Stomach (tissue), 9 donors: ENCODE measurements around the gene PRKCA. TPM values are rescaled to one million over a fixed set of nuclear protein-coding genes. Genes with fewer than 3 reads are reported as not detected.

ENCODE experiments used
- DNase-seq, 2 donors: peaks; one replicate each; pipeline versions ENCODE4 v3.0.0 to v3.0.0-alpha.2; 2013 to 2019
- H3K27ac ChIP-seq, 5 donors: fragments of 200-600 bp in 4 of 5; sonication (generic) in 4 of 5; one replicate each; pipeline ENCODE4 v1.5.1; 2013 to 2019; ENCODE audit warnings: mild to moderate bottlenecking in 1 of 5, moderate library complexity in 1 of 5
- H3K27me3 ChIP-seq, 3 donors: fragments of 200-600 bp; sonication (generic); one replicate each; pipeline ENCODE4 v1.5.1; 2017 to 2019; ENCODE audit warnings: mixed run types in 1 of 3
- H3K36me3 ChIP-seq, 4 donors: fragments of 200-600 bp; sonication (generic); 1 replicate in 3 of 4; 2 replicates in 1 of 4; pipeline ENCODE4 v1.5.1; 2016 to 2019
- H3K4me1 ChIP-seq, 4 donors: fragments of 200-600 bp; sonication (generic); one replicate each; pipeline ENCODE4 v1.5.1; 2016 to 2019
- H3K4me3 ChIP-seq, 4 donors: fragments of 200-600 bp; sonication (generic) in 3 of 4; one replicate each; pipeline ENCODE4 v1.5.1; 2016 to 2019; ENCODE audit warnings: mild to moderate bottlenecking in 1 of 4
- H3K9me3 ChIP-seq, 4 donors: fragments of 200-600 bp; sonication (generic); one replicate each; pipeline ENCODE4 v1.5.1; 2016 to 2019
- EP300 ChIP-seq: sonication (generic); formaldehyde crosslinking; IDR thresholded peaks from one replicate; pipeline ENCODE4 v1.6.1; 2017; ENCODE audit warnings: antibody characterized with exemption
- POLR2A ChIP-seq, 4 donors: fragments of 450-650 bp; IDR thresholded peaks; one replicate each; pipeline ENCODE4 v1.6.1; 2016; ENCODE audit warnings: antibody characterized with exemption in 4 of 4, control low read depth in 2 of 4, mild to moderate bottlenecking in 1 of 4, moderate library complexity in 1 of 4
- POLR2AphosphoS5 ChIP-seq, 3 donors: sonication (generic); formaldehyde crosslinking; IDR thresholded peaks; one replicate each; pipeline ENCODE4 v1.6.1; 2016; ENCODE audit warnings: antibody characterized with exemption in 3 of 3
- WGBS, 5 donors: extraction: QIAGEN DNeasy Blood & Tissue Kit in 3 of 5; methylation state at CpG; one replicate each; pipeline versions ENCODE4 v1.1.5 to v1.1.7; 2013 to 2018; 5-methylcytosine and 5-hydroxymethylcytosine counted together
- intact Hi-C: fragments of 100-400 bp; cut with DNase I; formaldehyde crosslinking; loops from one replicate; pipeline ENCODE4 v1.15.1; 2023; ENCODE audit warnings: low total_unique reads
- polyA plus RNA-seq, 3 donors: library from polyadenylated mRNA; stranded (reverse); fragments of 200-250 nt; gene quantifications; one replicate each; pipeline ENCODE4 v1.2.3, GENCODE V29; 2013
- small RNA-seq, 4 donors: library from RNA; depleted of rRNA; stranded (forward); fragments of <200 nt; gene quantifications; one replicate each; pipeline ENCODE3, GENCODE V24; 2016
- total RNA-seq, 5 donors: library from RNA; depleted of rRNA; stranded (reverse); fragments of >200 nt; gene quantifications; one replicate each; pipeline versions ENCODE4 v1.1.0 to v1.2.3, GENCODE V29; 2014 to 2016
- TF ChIP-seq, protein P1 (sequence below), 7 experiments: fragments of 450-650 bp in 4 of 7; fragments of 200-600 bp in 3 of 7; sonication (generic) in 3 of 7; IDR thresholded peaks; one replicate each; pipeline ENCODE4 v1.5.1; 2016 to 2019; ENCODE audit warnings: antibody characterized with exemption in 7 of 7, control low read depth in 2 of 7, mild to moderate bottlenecking in 1 of 7
- donor health status: healthy with polysubstance abuse.
- donor health status: Bipolar disorder and iron deficiency.
- donor health status: healthy.

PRKCA gene
- total and polyA plus RNA-seq, 8 donors, result 2.1 to 41.1 (median 12.2) TPM

DNA sequence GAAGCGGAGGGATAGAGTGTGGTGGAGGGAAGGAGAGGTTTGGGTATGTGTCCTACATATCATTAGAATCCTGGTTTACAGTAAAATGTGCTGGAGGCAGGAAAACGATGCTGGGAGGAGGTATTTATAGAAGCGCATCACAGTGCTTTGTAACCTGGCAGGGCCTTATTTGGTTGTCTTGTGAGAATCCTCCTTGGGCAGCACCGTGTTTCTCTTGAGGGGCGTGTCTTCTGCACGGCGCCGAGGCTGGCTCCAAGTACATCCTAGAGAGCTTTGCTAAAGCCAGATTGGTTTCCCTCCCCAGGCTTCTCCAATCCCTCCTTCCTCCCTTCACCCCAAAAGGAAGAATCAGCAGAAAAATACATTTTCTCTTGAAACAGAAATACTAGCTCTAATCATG lies 556.9 kb downstream of the PRKCA start:
- no peak for DNase-seq
- no peak overlapping the region for H3K27ac ChIP-seq

DNA sequence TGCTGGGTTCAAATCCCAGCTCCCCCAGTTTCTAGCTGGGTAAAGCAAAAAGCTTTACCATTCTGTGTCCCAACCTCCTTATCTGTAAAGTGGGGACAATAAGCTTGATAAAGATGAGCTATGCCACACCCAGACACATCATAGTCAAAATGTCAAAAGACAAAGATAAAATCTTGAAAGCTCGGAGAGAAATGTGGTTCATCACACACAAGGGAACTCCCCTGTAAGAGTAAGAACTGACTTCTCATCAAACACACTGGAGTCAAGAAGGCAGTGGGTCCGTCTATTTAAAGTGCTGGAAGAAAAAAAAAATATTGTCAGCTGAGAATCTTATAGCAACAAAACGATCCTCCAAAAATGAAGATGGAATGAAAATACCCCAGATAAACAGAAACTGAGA lies 557.8 kb downstream of the PRKCA start:
- no peak overlapping the region for H3K4me3 ChIP-seq
- WGBS, 5 donors, result 63 to 76% (median 68%) methylated on average over 3 of the region's 3 CpGs
- H3K27me3 ChIP-seq, result no peaks in the 10 kb centered on the region
- H3K9me3 ChIP-seq, result peaks cover 0 to 18% (median 6%) of the 10 kb centered on the region in 4 donors
- TF ChIP-seq POLR2AphosphoS5 (IDR thresholded peaks at IDR 0.05) (no peak), POLR2A (IDR thresholded peaks at IDR 0.05) (no peak), EP300 (no peak)
- TF ChIP-seq, protein P1, sequence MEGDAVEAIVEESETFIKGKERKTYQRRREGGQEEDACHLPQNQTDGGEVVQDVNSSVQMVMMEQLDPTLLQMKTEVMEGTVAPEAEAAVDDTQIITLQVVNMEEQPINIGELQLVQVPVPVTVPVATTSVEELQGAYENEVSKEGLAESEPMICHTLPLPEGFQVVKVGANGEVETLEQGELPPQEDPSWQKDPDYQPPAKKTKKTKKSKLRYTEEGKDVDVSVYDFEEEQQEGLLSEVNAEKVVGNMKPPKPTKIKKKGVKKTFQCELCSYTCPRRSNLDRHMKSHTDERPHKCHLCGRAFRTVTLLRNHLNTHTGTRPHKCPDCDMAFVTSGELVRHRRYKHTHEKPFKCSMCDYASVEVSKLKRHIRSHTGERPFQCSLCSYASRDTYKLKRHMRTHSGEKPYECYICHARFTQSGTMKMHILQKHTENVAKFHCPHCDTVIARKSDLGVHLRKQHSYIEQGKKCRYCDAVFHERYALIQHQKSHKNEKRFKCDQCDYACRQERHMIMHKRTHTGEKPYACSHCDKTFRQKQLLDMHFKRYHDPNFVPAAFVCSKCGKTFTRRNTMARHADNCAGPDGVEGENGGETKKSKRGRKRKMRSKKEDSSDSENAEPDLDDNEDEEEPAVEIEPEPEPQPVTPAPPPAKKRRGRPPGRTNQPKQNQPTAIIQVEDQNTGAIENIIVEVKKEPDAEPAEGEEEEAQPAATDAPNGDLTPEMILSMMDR (IDR thresholded peaks at IDR 0.05), result no peak
- no peaks in the 10 kb centered on the region for H3K4me1 ChIP-seq
- DNase-seq, result no peak
- H3K36me3 ChIP-seq, result no peaks in the 10 kb centered on the region
- intact Hi-C loops, result no loop called here
- H3K27ac ChIP-seq, result no peak overlapping the region

More for the DNA sequence above, 556.9 kb downstream of the PRKCA start:
- WGBS, 5 donors, result 64 to 79% (median 72%) methylated on average over 8 of the region's 8 CpGs
- no peak overlapping the region for H3K4me3 ChIP-seq
- H3K4me1 ChIP-seq, result no peaks in the 10 kb centered on the region
- no peaks in the 10 kb centered on the region for H3K27me3 ChIP-seq
- TF ChIP-seq, protein P1 (IDR thresholded peaks at IDR 0.05), result no peak
- TF ChIP-seq POLR2A (IDR thresholded peaks at IDR 0.05) (no peak), POLR2AphosphoS5 (IDR thresholded peaks at IDR 0.05) (no peak), EP300 (no peak)
- H3K9me3 ChIP-seq, result peaks cover 0 to 21% (median 12%) of the 10 kb centered on the region in 4 donors
- no peaks in the 10 kb centered on the region for H3K36me3 ChIP-seq
- intact Hi-C loops, result no loop called here

Small RNA genes within 50 kb of the gene (small RNA-seq; reads per million reads assigned to genes)
- 0 reads per million in 4 donors for gene MIR634
- 0 reads per million in 4 donors for gene RN7SL735P
- gene RNA5SP444, result 0 to 1.2 (median 0.05) reads per million in 4 donors
- gene RNA5SP445, result 0 to 0.62 (median 0) reads per million in 4 donors
- 0 reads per million in 4 donors for gene RNU6-928P

Other genes starting within 250 kb of the PRKCA start
- gene CEP112, start 110.5 kb upstream of the PRKCA start, total RNA-seq, result 100 to 1,000 TPM in 1 of 5 donors, 10 to 100 TPM in 3, 1 to 10 TPM in 1; 9.6 to 108 (median 27.7) TPM
- 1 to 10 TPM; 3.5 to 9.9 (median 9.0) TPM for gene CEP112, start 110.5 kb upstream of the PRKCA start, polyA plus RNA-seq
- 10 to 100 TPM in 1 of 5 donors, 1 to 10 TPM in 1, not detected in 3; 3.7 to 22.8 TPM for gene APOH, start 73.2 kb upstream of the PRKCA start, total RNA-seq
- gene APOH, start 73.2 kb upstream of the PRKCA start, polyA plus RNA-seq, result 1 to 10 TPM in 2 of 3 donors, under 1 TPM in 1; 0.87 to 2.0 (median 1.6) TPM